Smooth muscle cell (in vitro differentiated cells): ENCODE data around the gene ABCG2. TPM values are rescaled to one million over a fixed set of nuclear protein-coding genes. Genes with fewer than 3 reads are reported as not detected.

Experiments
- DNase-seq: peaks from one replicate; lab custom pipeline; 2025; ENCODE audit not compliant: unreplicated experiment; lab: John Stamatoyannopoulos, UW
- H2AFZ ChIP-seq: fragments of 200-600 bp; sonication (generic); 2 replicates; pipeline ENCODE4 v1.6.0; 2016; ENCODE audit warnings: antibody characterized with exemption, low read depth, mild to moderate bottlenecking
- H3F3A ChIP-seq: fragments of 200-600 bp; sonication (generic); 2 replicates; pipeline ENCODE4 v1.6.0; 2017; ENCODE audit warnings: antibody characterized with exemption, low read depth
- H3K27ac ChIP-seq: fragments of 200-600 bp; sonication (generic); 2 replicates; pipeline ENCODE4 v1.5.1; 2016; ENCODE audit warnings: low read depth, mild to moderate bottlenecking
- H3K27me3 ChIP-seq: fragments of 200-600 bp; sonication (generic); 2 replicates; pipeline ENCODE4 v1.6.1; 2016; ENCODE audit warnings: low read depth, mild to moderate bottlenecking
- H3K36me3 ChIP-seq: fragments of 200-600 bp; sonication (generic); 2 replicates; pipeline ENCODE4 v1.5.1; 2016; ENCODE audit warnings: low read depth
- H3K4me1 ChIP-seq: fragments of 200-600 bp; sonication (generic); 2 replicates; pipeline ENCODE4 v1.5.1; 2016; ENCODE audit warnings: low read depth
- H3K4me2 ChIP-seq: fragments of 200-600 bp; sonication (generic); 2 replicates; pipeline ENCODE4 v1.6.0; 2016; ENCODE audit warnings: mild to moderate bottlenecking
- H3K4me3 ChIP-seq: fragments of 200-600 bp; sonication (generic); 2 replicates; pipeline ENCODE4 v1.5.1; 2016; ENCODE audit warnings: mild to moderate bottlenecking
- H3K79me2 ChIP-seq: fragments of 200-600 bp; sonication (generic); 2 replicates; pipeline ENCODE4 v1.6.0; 2016; ENCODE audit warnings: low read depth, mild to moderate bottlenecking
- H3K9ac ChIP-seq: fragments of 200-600 bp; sonication (generic); 2 replicates; pipeline ENCODE4 v1.6.0; 2016; ENCODE audit warnings: low read depth
- H3K9me3 ChIP-seq: fragments of 200-600 bp; sonication (generic); replicated peaks from 2 replicates; pipeline ENCODE4 v1.5.1; 2016; ENCODE audit warnings: low read depth
- H4K20me1 ChIP-seq: fragments of 200-600 bp; sonication (generic); 2 replicates; pipeline ENCODE4 v1.6.0; 2016; ENCODE audit warnings: low read depth
- CTCF ChIP-seq: fragments of 200-600 bp; sonication (generic); IDR thresholded peaks from 2 replicates; pipeline ENCODE4 v1.5.1; 2017; ENCODE audit warnings: borderline replicate concordance, mild to moderate bottlenecking, antibody characterized with exemption; ENCODE audit not compliant: insufficient read depth, poor library complexity, severe bottlenecking
- WGBS: methylation state at CpG from one replicate; pipeline ENCODE4 v1.1.7; 2016; ENCODE audit warnings: low lambda C conversion rate; 5-methylcytosine and 5-hydroxymethylcytosine counted together
- polyA plus RNA-seq: library from polyadenylated mRNA; unstranded; fragments of >200 nt; fragmentation: Nextera tagmentation; extraction: Ambion mirVana; gene quantifications from 2 replicates; pipeline ENCODE4 v1.2.1, GENCODE V29; 2016
- total RNA-seq: library from RNA; depleted of rRNA; stranded (reverse); fragments of >200 nt; gene quantifications from 2 replicates; pipeline ENCODE4 v1.2.3, GENCODE V29; 2014

ABCG2 gene
- total and polyA plus RNA-seq, 2 experiments from 2014 or later, result 0.42 to 2.5 TPM

GRCh38 chr4:88064410-88064809 is 94.0 kb downstream of the ABCG2 start:
- Histone ChIP-seq H3K27me3 (no peaks in the 10 kb centered on the region), H3K4me2 (no peak overlapping the region), H3K4me1 (no peaks in the 10 kb centered on the region), H3K36me3 (peaks cover 50% of the 10 kb centered on the region), H3K9ac (no peak overlapping the region), H4K20me1 (no peaks in the 10 kb centered on the region), H3K9me3 (peaks cover 2% of the 10 kb centered on the region), H3K27ac (no peak overlapping the region), H2AFZ (no peak overlapping the region), H3F3A (no peaks in the 10 kb centered on the region), H3K4me3 (no peak overlapping the region), H3K79me2 (no peaks in the 10 kb centered on the region)
- TF ChIP-seq CTCF, result no peak
- 98% methylated on average over 6 of the region's 6 CpGs for WGBS
- DNase-seq, result no peak

- no peak overlapping the region for H3K27ac ChIP-seq
- DNase-seq, result no peak
- no peak overlapping the region for H3K4me3 ChIP-seq
Measured at GRCh38 chr4:88063634-88064296, 94.7 kb downstream of the ABCG2 start.

GRCh38 chr4:88062843-88063242 is 95.6 kb downstream of the ABCG2 start:
- Histone ChIP-seq H3K79me2 (no peaks in the 10 kb centered on the region), H3K36me3 (peaks cover 37% of the 10 kb centered on the region), H3K27me3 (no peaks in the 10 kb centered on the region), H3K9ac (no peak overlapping the region), H3K4me3 (no peak overlapping the region), H3K27ac (no peak overlapping the region), H3K4me2 (no peak overlapping the region), H3K4me1 (no peaks in the 10 kb centered on the region), H2AFZ (no peak overlapping the region), H4K20me1 (no peaks in the 10 kb centered on the region), H3F3A (no peaks in the 10 kb centered on the region), H3K9me3 (no peaks in the 10 kb centered on the region)
- no peak for DNase-seq
- 100% methylated on average over 1 of the region's 1 CpG for WGBS
- no peak for TF ChIP-seq CTCF

More at GRCh38 chr4:88063634-88064296, 94.7 kb downstream of the ABCG2 start:
- H3K9ac ChIP-seq, result no peak overlapping the region
- 75% methylated on average over 5 of the region's 5 CpGs for WGBS
- H3K27me3 ChIP-seq, result no peaks in the 10 kb centered on the region
- H3K4me1 ChIP-seq, result no peaks in the 10 kb centered on the region
- no peaks in the 10 kb centered on the region for H3F3A ChIP-seq
- H4K20me1 ChIP-seq, result no peaks in the 10 kb centered on the region
- no peak for TF ChIP-seq CTCF
- H3K79me2 ChIP-seq, result no peaks in the 10 kb centered on the region
- peaks cover 46% of the 10 kb centered on the region for H3K36me3 ChIP-seq
- no peak overlapping the region for H2AFZ ChIP-seq
- H3K4me2 ChIP-seq, result no peak overlapping the region
- H3K9me3 ChIP-seq, result no peaks in the 10 kb centered on the region

GRCh38 chr4:88062311-88062710 is 96.1 kb downstream of the ABCG2 start:
- no peaks in the 10 kb centered on the region for H4K20me1 ChIP-seq
- no peaks in the 10 kb centered on the region for H3K27me3 ChIP-seq
- WGBS, result 88% methylated on average over 1 of the region's 1 CpG
- no peaks in the 10 kb centered on the region for H3K79me2 ChIP-seq
- no peaks in the 10 kb centered on the region for H3K9me3 ChIP-seq
- H3K4me3 ChIP-seq, result no peak overlapping the region
- no peaks in the 10 kb centered on the region for H3K4me1 ChIP-seq
- H3K9ac ChIP-seq, result no peak overlapping the region
- DNase-seq, result no peak
- H3K4me2 ChIP-seq, result no peak overlapping the region
- no peak for TF ChIP-seq CTCF
- H3K36me3 ChIP-seq, result peaks cover 32% of the 10 kb centered on the region
- H3F3A ChIP-seq, result no peaks in the 10 kb centered on the region
- H2AFZ ChIP-seq, result no peak overlapping the region
- no peak overlapping the region for H3K27ac ChIP-seq
